GM21528 (cell line): ENCODE results near the gene AKAP13.
"Not testable (repeated sequence)": the region's sequence is repeated elsewhere in the genome, so short reads cannot be mapped to it uniquely, and the experiment has no call there.

Experiments used
- ATAC-seq: cut with Tn5 transposase; IDR thresholded peaks from one replicate; pipeline ENCODE4 v1.9.1; 2021; ENCODE audit warnings: mild to moderate bottlenecking, moderate library complexity; ENCODE audit not compliant: unreplicated experiment, low FRiP score

Gene AKAP13

DNA sequence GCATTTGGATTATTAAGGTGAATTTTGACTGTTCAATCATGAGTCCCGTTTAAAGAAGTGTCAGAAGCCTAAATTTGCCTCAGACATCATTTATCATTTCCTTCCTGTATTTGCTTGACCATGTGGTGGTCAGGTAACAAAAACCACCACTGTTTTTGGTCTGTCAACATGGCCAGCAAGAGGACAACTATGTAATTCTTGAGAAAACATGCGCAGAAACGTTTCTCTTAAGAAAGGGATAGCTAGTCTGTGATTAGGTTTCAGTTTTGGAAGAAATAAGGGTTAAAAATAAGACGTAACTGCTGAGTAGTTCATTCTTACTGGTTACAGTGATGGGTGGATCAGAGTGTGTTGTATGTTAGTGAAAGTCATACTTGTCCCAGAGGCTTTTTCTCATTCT lies 204.5 kb downstream of the AKAP13 start:
- ATAC-seq: no peak

DNA sequence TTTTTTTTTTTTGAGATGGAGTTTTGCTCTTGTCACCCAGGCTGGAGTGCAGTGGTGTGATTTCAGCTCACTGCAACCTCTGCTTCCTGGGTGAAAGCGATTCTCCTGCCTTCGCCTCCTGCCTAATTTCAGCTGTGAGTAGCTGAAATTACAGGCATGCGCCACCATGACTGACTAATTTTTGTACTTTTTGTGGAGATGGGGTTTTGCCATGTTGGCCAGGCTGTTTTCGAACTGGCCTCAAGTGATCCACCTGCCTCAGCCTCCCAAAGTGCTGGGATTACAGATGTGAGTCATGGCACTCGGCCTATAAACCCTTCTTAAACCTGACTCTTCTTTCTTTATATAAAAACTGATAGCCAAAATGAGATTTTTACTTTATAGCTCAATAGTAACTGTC lies 205.8 kb downstream of the AKAP13 start:
- ATAC-seq: not testable (repeated sequence)

DNA sequence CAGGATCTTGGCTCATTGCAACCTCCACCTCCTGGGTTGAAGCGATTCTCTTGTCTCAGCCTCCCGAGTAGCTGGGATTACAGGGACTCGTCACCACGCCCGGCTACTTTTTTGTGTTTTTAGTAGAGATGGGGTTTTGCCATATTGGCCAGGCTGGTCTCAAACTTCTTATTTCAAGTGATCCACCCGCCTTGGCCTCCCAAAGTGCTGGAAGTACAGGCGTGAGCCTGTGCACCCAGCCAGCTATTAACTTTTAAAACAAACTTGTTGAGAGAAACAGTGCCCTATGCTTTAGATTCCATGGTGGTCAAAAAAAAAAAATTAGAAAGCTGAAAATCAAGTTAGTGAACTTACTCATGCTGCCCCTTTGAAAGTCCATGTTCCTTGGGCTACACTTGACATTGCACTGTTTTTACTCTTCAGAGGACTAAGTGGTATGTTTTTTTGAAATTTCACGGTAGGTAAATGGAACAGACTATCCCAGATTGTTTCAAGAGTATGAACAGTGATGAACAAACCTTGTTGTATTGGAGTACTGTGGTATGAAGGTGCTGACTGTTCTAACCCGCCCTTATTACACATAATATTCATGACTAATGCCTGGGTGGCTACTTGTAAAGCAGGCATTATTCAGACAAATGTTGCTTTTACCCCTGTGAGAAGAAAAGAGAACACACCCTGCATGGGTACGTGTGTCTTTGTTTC lies 207.5 kb downstream of the AKAP13 start:
- ATAC-seq: no peak

DNA sequence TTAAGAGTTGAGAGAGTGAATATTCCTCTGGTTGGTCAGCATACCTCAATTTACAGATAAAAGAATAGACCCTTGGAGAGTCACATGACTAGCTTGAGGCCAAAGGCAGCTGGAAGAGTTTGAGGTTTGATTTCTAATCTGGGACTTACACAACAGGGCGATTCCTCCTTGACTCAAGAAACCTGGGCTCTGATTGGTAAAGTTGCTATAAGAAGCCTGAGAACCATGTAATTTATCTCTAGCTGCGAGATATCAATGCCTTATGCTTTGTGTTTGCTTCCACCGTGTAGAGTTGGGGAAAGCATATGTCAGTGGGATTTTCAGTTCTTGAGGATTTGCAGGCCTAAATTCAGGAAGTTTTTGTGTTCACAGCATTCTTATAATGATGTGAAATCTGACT lies 208.3 kb downstream of the AKAP13 start:
- ATAC-seq: no peak

DNA sequence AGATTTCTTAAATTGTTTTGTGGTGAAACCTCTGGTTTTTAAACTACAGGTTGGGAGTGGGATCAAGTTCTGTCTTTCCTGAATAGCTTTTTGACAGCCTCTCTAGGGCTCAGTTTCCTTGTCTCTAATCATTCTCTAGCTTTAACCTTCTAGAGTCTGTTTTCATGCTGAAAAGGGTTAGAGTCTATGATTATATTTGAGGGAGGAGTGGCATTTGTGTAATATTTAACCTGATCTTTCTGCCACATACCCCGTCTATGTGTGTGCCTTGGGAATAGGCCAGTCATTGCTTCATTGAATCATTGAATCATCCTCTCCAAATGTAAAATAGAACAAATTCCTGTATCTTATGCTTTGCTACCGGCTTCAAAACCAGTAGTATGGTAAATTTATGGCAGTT lies 209.4 kb downstream of the AKAP13 start:
- ATAC-seq: no peak

DNA sequence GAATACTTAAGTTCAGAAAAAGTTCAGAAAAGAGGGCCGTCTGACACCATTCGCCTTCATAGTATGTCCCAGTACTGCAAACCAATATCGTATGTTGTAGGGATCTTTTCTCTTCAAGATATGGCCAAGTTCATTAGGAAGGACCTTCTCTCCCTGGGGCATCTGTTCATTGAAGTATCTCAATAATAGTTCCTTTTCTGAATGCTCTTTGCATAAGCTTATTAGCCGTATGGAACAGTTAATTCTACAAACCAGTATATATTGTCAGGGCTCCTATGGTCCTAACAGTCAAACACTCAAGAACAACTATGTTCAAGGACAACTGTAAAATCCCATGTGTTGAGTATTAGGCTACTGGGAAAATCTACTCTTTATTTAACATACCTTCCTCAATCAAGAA lies 211.2 kb downstream of the AKAP13 start:
- ATAC-seq: no peak

DNA sequence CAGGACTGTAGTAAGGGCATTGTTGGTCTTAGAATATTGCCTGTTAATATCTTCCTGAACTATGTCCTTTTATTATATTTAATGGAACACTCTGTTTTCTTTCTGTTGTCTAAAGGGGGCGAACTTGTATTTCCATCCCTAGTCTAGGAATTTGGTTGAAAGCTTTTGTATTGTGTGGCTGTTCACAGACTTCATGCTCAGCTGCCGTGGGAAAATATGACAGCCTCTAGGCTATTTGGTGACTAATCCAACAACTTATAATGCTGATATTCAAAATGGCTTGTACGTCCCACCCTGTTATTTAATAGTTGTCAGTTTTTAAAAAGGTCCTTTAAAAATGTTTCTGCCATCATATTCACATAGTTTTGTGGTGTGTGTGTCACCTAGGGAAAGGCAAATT lies 211.7 kb downstream of the AKAP13 start:
- ATAC-seq: no peak

DNA sequence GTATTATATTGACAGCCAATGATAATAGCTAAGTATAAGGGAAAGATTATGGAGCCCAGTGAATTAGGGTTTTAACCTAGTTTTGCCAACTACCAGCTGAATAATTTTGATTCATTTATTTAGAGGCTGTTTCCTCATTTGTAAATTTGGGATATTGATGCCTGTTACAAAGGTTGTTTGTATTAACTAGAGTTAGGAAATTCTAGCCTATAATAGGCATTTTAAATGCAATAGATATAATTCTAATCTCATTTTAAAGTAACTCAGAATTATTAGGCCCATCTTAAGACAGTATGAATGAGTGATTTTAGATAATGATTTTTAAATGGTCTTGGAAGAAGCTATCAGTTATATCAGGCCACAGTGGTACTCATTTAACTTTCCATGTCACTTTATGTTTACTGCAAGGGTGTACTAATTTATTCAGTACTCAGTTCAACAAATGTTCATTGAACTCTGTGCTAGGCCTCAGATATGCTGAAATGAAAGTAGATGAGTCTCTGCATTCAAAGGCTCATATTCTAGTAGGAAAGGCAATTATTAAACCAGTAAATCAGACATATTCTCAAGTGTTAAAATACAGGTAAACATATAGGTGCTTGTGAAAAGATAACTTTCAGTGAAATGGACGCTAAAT lies 213.5 kb downstream of the AKAP13 start:
- no peak for ATAC-seq

DNA sequence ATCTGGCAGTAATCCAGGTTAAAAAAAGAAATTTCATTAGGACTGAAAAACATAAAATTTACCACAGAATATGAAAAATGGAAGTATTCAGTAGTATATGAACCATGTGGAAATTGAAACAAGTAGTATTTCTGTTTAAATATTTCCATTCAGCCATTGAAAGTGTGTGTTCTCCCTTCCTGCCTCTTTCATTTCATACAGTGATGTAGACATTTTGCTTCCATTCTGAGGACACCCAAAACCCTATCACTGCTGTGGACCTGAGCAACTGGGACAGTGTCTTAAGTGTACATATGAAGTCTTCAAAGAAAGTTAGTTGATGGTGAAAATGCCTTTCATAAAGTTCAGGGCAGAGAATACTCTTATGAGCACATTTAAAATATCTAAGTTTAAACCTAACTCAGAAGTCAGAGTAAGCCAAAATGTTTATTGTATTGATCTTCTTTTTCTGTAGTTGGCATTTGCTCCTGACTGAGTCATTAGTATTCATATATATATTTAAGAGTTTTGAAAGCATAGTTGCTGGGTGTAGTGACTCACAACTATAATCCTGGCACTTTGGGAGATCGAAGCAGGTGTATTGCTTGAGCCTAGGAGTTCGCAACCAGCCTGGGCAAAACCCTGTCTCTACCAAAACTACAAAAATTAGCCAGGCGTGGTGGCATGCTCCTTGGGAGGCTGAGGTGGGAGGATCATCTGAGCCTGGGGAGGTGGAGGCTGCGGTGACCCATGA lies 215.6 kb downstream of the AKAP13 start:
- no peak for ATAC-seq

DNA sequence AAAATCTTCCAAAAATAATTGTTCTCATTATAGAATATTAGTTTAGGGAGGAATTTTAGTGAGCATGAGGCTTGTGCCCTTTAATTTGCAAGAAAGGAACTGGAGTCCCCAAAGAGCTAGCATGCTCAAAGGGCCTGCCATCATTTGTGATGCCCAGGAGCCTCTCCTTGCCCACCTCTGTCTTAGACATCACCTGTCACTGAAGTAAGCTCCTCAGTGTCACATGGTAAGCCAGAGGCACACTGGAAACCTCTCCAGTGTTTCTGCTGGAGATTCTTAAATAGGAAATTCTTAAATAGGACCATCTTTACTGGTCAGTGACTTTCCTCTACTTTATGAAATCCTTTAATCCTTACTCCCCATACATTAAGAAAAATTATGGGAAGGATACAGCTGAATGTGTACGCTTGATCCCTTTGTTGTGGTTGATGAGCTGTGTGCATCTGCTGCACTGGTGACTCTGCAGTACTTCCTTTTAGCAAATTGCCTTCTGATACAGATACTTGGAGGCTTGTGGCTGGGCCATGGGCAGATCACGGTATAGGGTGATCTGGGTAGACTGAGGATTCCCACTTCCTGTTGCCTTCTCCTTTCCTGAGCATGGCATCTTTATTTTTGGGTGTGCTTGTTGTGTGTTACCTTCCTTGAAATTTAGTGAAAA lies 216.9 kb downstream of the AKAP13 start:
- no peak for ATAC-seq

DNA sequence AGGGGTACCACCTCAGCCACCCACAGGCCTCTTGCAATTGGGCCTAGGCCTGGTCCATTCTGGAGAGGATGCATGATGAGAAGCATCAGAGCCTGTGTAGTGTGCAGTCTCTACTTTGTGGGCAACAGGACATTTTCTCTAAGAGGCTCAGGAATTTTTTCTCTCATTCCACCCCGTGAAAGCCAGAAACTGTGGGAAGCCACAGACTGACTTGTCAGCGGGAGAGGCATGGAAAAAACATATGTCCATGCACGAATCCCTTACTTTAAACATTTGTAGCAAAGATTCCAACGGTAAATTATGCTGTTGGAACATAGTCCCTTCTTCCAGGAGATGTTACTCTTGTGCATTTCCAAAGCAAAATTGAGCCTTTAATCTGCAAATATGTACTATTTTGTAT lies 217.8 kb downstream of the AKAP13 start:
- no peak for ATAC-seq

DNA sequence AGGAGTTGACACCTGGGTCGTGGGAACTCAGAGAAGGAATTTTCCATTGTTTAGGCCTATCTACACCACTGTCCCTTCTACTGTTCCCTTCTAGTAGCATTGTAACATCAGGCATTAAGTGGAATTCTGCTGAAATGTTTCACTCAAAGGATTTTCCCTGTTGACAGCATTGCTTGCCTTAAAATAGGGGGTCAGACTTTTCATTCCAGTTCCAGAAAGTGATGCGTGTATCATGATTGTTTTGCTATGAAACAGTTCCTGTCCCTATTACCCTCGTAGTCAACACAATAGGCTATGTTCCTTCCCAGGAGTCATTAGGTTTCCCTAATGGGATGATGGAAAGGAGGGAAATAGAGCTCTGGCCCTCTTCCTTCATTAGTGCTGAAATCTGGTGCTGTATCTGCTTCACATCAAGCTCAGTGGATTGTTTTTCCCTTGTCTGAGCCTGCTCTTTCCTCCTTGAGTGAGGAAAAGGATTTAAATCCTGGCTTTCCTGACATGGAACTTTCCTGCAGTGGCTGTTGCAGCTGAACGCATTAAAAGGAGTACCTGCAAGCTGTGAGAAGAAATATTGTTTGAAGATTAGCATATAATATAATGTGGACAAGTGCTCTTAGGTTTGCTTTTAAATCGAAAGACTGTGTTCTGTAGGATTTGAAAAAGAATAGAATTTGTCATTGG lies 218.5 kb downstream of the AKAP13 start:
- ATAC-seq: no peak

DNA sequence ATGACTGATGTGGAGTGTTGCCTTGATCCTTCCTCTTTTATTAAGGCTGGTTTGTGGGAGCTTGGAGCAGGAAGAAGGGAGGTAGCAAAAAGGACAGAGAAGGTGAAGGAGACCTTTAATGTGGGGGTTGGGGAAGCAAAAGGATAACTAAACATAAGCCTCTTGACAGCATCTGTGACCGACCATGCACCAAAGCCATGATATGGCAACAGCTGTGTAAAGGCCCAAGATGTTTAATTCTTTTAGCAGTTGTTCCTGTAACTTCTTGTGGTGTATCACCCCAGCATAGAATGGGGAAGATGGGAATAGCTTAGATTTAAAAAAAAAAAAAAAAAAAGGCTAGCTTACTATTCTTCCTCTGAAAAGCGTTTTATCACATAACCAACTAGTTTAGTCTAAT lies 219.6 kb downstream of the AKAP13 start:
- ATAC-seq: no peak

DNA sequence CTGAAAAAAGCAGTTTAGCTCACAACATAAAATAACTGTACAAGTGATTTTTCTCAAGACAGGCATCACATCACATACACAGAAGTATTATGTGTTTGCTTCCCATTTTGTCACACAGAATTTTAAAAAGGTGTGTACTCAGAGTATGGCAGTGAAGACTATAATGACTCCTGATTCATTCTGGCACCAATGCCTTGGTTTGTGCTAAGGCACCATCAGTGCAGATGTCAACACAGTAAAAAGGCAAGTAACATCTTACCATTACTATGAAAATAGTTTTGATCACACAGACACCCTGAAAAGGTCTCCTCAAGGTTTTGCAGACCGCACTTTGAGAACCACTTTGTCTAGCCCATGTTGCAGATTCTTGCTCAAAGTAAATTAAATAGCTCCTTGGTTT lies 222.8 kb downstream of the AKAP13 start:
- ATAC-seq: no peak

DNA sequence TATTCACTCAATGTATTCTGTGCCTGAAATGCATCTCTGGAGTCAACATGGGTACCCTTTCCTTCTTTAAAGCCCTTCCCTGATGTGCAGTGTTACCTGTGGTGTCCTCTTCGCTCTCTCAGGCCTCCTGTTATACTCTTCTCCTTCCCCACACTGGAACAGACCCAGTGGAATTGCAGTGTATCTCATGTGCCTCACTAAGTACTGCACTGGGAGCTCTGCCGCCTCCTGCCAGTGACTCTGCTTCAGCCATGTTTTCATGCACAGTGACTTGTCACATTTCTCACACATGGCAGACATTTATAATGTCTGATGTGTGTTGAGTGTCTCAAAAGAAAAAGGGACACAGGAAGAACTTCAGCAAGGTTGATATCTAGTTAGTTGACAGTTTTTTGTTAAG lies 223.3 kb downstream of the AKAP13 start:
- ATAC-seq: no peak

DNA sequence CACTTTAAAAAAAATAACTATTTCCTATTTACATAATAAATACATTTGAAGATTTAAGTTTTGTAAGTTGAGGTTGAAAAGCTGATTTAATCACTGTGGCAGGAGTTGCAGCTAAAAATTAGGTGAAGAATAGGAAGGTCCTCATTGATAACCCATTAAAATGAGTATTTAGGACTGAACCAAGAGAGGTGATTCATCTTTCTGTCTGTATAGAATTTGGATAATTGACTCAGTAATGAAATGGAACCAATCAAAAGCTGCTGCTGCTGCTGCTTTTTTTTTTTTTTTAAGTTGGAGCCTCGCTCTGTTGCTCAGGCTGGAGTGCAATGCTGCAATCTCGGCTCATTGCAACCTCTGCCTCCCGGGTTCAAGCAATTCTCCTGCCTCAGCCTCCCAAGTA lies 223.8 kb downstream of the AKAP13 start:
- no peak for ATAC-seq

DNA sequence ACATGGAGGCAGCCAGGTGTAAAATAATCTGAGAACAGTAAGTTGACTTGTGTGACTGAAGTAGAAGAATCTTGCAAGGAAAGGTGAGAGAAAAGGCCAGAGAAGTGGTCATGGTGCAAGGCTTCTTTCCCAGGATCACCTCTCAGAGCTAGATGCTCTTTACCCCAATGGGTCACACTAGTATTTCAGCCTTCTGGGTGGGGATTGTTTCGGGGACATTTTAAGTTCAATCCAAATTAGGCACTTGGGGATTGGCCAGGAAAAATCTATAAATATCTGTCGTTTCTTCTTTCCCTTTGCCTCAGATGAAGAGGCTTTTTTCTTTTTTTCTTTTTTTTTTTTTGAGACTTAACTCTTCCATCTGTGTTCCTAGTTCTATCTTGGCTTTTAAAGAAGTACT lies 226.3 kb downstream of the AKAP13 start:
- no peak for ATAC-seq

DNA sequence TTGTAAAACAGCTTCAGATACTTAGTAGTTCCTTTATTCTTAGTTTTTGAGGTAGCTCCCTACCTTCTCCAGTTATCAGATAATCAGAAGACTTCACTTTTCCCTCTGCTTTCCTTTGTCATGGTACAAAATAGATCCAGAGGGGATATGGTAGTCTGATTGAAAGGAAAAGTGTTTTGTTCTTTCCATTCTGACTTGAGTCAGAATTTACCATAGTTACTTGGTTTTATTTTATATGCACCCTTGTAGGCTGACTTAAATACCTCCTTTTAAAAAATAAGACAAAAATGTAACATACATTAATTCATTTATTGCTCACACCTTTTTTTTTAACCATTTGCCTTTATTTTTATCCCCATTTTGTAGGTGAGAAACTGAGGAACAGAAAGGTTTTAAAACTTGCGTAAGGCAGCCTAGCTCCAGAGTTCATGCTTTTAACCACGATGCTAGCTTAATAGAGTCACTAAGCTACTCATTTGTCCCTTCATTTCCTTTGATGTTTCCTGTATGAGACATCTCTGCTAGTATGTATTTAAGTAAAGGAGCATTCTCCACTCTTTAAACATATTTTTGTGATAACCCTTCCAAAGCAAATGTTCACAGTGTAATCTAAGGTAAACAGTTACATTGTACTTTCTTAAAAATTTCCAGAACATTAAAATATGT lies 226.9 kb downstream of the AKAP13 start:
- ATAC-seq: no peak

DNA sequence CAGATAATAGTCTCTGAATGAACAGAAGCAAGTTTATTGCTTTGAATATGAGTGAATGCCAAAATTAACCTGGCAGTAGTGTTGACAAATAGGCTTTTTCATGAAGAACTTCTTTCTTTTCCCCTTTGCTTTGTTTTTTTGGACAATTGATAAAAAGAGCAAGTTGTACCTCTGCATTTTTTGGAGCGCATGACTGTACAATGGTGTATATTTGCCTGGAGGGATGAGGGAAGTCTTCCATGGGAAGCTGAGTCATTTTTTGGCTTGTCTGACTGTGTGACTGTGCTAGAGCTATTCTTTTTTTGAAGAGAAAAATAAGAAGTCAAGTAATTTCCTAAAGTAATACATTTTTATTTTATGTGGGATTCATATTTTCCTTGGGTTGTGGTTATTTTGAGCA lies 227.4 kb downstream of the AKAP13 start:
- no peak for ATAC-seq

DNA sequence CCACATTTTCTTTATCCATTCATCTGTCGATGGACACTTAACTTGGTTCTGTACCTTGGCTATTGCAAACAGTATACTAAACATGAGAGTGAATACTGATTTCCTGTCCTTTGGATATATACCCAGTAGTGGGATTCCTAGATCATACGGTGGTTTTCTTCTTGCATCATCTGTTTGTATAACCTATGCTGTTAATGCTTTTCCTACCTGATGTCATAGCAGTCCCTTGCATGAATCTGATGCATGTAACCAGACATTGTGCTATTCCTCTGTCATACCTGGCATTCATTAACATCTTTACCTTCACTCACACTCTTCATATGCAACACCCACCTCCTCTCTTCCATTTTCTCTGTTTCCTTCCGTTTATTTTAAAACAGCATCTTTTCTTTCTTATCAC lies 229.1 kb downstream of the AKAP13 start:
- no peak for ATAC-seq
